Mesendoderm (in vitro differentiated cells): ENCODE results near the gene CHI3L2. TPM values are rescaled to one million over a fixed set of nuclear protein-coding genes. Genes with fewer than 3 reads are reported as not detected.

Source experiments
- DNase-seq: peaks from one replicate; pipeline ENCODE4 v3.0.0; 2013
- H2AK5ac ChIP-seq: 2 replicates; pipeline ENCODE4 v1.6.1; 2013; ENCODE audit warnings: low read length, inconsistent platforms
- H2BK120ac ChIP-seq: 2 replicates; pipeline ENCODE4 v1.6.1; 2013; ENCODE audit warnings: low read depth, mild to moderate bottlenecking, low read length, moderate library complexity, mixed read lengths
- H2BK15ac ChIP-seq: replicated peaks from 2 replicates; pipeline ENCODE4 v1.6.1; 2013; ENCODE audit warnings: low read depth, mild to moderate bottlenecking, moderate library complexity
- H2BK5ac ChIP-seq: 2 replicates; pipeline ENCODE4 v1.6.1; 2013; ENCODE audit warnings: low read length, inconsistent platforms
- H3K18ac ChIP-seq: 2 replicates; pipeline ENCODE4 v1.6.1; 2013; ENCODE audit warnings: mild to moderate bottlenecking, low read length, mixed read lengths
- H3K23ac ChIP-seq: one replicate; pipeline ENCODE4 v1.6.1; 2013; ENCODE audit warnings: low read length
- H3K27ac ChIP-seq: 2 replicates; pipeline ENCODE4 v1.5.1; 2013; ENCODE audit warnings: low read depth, mild to moderate bottlenecking, inconsistent platforms, low read length, moderate library complexity
- H3K27me3 ChIP-seq: 2 replicates; pipeline ENCODE4 v1.6.1; 2013; ENCODE audit warnings: low read length, control low read depth, mild to moderate bottlenecking, inconsistent platforms; ENCODE audit not compliant: insufficient read depth, poor library complexity
- H3K36me3 ChIP-seq: 2 replicates; pipeline ENCODE4 v1.6.1; 2013; ENCODE audit warnings: low read length, inconsistent platforms; ENCODE audit not compliant: control insufficient read depth, insufficient read depth
- H3K4ac ChIP-seq: one replicate; pipeline ENCODE4 v1.6.1; 2013; ENCODE audit warnings: low read depth, mild to moderate bottlenecking, low read length, moderate library complexity
- H3K4me1 ChIP-seq: 2 replicates; pipeline ENCODE4 v1.6.1; 2013; ENCODE audit warnings: low read depth, low read length, inconsistent platforms; ENCODE audit not compliant: control insufficient read depth
- H3K4me2 ChIP-seq: 2 replicates; pipeline ENCODE4 v1.6.1; 2013; ENCODE audit warnings: low read length
- H3K4me3 ChIP-seq: 2 replicates; pipeline ENCODE4 v1.5.1; 2013; ENCODE audit warnings: mild to moderate bottlenecking, low read length
- H3K56ac ChIP-seq: one replicate; pipeline ENCODE4 v1.6.1; 2013; ENCODE audit warnings: low read length
- H3K79me1 ChIP-seq: 2 replicates; pipeline ENCODE4 v1.6.1; 2013; ENCODE audit warnings: low read length, inconsistent platforms
- H3K79me2 ChIP-seq: 2 replicates; pipeline ENCODE4 v1.6.1; 2013; ENCODE audit warnings: mild to moderate bottlenecking, low read length; ENCODE audit not compliant: control insufficient read depth, insufficient read depth
- H3K9ac ChIP-seq: 2 replicates; pipeline ENCODE4 v1.6.1; 2013; ENCODE audit warnings: low read length, inconsistent platforms
- H4K5ac ChIP-seq: one replicate; pipeline ENCODE4 v1.6.1; 2013; ENCODE audit warnings: low read length
- H4K8ac ChIP-seq: one replicate; pipeline ENCODE4 v1.6.1; 2013; ENCODE audit warnings: low read depth, mild to moderate bottlenecking, control low read depth, low read length, moderate library complexity
- WGBS: extraction: QIAGEN DNeasy Blood & Tissue Kit; methylation state at CpG from one replicate; pipeline ENCODE4 v1.1.7; 2013; ENCODE audit warnings: low lambda C conversion rate, missing lambda C conversion rate; ENCODE audit not compliant: insufficient coverage; ENCODE audit errors: extremely low coverage; 5-methylcytosine and 5-hydroxymethylcytosine counted together
- polyA plus RNA-seq, 2 experiments: library from polyadenylated mRNA; stranded (reverse); fragments of 200-250 nt; gene quantifications; one replicate each; pipeline ENCODE4 v1.2.3, GENCODE V29; 2013

Gene CHI3L2, protein sequence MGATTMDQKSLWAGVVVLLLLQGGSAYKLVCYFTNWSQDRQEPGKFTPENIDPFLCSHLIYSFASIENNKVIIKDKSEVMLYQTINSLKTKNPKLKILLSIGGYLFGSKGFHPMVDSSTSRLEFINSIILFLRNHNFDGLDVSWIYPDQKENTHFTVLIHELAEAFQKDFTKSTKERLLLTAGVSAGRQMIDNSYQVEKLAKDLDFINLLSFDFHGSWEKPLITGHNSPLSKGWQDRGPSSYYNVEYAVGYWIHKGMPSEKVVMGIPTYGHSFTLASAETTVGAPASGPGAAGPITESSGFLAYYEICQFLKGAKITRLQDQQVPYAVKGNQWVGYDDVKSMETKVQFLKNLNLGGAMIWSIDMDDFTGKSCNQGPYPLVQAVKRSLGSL
- 0.13 TPM for polyA plus RNA-seq (2013, experiment 1 of 2)
- not detected for polyA plus RNA-seq (2013, experiment 2 of 2)

DNA sequence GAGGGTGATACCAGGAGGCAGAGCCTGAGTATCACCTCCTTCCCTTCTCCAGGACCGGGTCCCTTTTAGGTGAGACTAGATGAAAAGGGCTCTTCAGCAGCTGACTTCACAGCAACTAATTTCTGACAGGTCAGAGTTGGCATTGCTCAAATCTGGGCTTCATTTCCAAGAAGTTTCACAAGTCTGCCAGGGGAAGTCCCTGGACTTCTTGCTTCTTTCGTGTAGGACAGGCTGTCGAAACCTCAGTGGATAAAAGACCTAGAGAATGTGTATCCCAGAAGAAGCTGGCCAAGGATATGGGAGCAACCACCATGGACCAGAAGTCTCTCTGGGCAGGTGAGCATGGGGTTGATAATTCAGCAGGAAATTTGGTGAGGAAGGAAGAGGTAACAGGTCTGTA is at the start of gene CHI3L2:
TSS of gene CHI3L2 (plus strand) at position 280 of the 400 bp plus-strand sequence. CDS start at position 297, 17 bp downstream.
- Histone ChIP-seq H4K5ac (no peak within 1 kb of the TSS), H3K27ac (no peak within 1 kb of the TSS), H2AK5ac (no peak within 1 kb of the TSS), H3K56ac (no peak within 1 kb of the TSS), H3K27me3 (peaks cover 1% of the 10 kb centered on the region), H2BK5ac (no peak within 1 kb of the TSS), H3K4me1 (no peaks in the 10 kb centered on the region), H3K4me3 (no peak within 1 kb of the TSS), H2BK120ac (no peak within 1 kb of the TSS), H3K4ac (no peak within 1 kb of the TSS), H3K23ac (no peak within 1 kb of the TSS), H3K18ac (no peak within 1 kb of the TSS), H3K79me1 (no peaks in the 10 kb centered on the region), H2BK15ac (no peak within 1 kb of the TSS), H3K4me2 (no peak within 1 kb of the TSS), H4K8ac (no peak within 1 kb of the TSS), H3K79me2 (no peaks in the 10 kb centered on the region), H3K9ac (no peak within 1 kb of the TSS), H3K36me3 (no peaks in the 10 kb centered on the region)
- no peak for DNase-seq
- no CpG with 5 or more reads among the region's 3 CpGs for WGBS

DNA sequence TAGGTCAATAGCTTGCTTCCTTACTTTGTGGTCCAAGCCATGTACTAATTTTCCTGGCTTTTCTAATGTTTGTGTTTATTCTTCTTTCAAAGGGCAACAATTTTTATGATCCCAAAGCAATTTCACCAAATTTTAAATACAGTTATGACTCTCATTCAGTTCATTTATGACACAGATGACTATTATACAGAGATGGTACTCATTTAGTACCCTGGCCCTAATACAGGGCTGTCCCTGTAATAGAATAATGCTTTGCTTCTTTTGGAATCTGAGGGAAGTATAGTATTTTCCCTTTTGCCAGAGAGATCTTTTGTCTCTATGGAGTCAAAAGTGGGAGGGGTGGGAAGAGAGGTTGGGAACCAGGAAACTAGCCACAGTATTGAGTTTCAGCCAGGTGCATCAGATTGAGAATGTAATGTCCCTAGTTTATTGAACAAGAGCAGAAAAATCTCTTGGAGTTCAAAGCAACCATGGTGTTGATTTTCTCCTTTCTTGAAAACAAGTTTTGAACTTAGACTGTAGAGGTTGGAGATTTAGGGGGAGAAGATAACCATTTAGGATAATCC is 47.5 kb upstream of the CHI3L2 start:
- Histone ChIP-seq H3K27me3 (no peaks in the 10 kb centered on the region), H2BK5ac (no peak overlapping the region), H2BK15ac (no peak overlapping the region), H3K18ac (no peak overlapping the region), H3K4me2 (no peak overlapping the region), H3K23ac (no peak overlapping the region), H3K4me3 (no peak overlapping the region), H3K27ac (no peak overlapping the region), H3K4ac (no peak overlapping the region), H2BK120ac (no peak overlapping the region), H3K36me3 (no peaks in the 10 kb centered on the region), H3K56ac (no peak overlapping the region), H4K5ac (no peak overlapping the region), H3K9ac (no peak overlapping the region), H3K4me1 (no peaks in the 10 kb centered on the region), H4K8ac (no peak overlapping the region), H3K79me2 (no peaks in the 10 kb centered on the region), H2AK5ac (no peak overlapping the region), H3K79me1 (no peaks in the 10 kb centered on the region)
- DNase-seq = no peak

DNA sequence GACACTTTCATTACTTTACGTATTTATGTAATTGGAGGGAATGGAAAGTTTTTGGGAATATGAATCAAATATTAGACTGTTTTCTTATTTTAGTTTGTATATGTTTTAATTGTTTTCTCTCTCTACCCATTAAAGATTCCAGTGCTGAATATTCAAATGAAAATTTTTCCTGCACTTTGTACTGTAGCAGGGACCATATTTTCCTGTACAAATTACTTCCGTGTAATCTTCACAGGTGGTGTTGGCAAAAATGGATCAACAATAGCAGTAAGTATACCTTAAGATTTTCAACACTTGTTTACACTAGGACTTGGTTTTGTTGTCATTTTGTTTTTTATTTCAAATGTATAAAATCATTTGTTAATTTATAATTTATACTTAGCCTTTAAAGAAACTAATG is 45.5 kb upstream of the CHI3L2 start:
- Histone ChIP-seq H3K27ac (no peak overlapping the region), H3K36me3 (peaks cover 3% of the 10 kb centered on the region), H2AK5ac (no peak overlapping the region), H3K4me2 (no peak overlapping the region), H3K18ac (no peak overlapping the region), H3K79me2 (no peaks in the 10 kb centered on the region), H3K9ac (no peak overlapping the region), H3K4me3 (no peak overlapping the region), H4K8ac (no peak overlapping the region), H3K56ac (no peak overlapping the region), H3K79me1 (no peaks in the 10 kb centered on the region), H3K4me1 (no peaks in the 10 kb centered on the region), H3K4ac (no peak overlapping the region), H4K5ac (no peak overlapping the region), H2BK5ac (no peak overlapping the region), H2BK120ac (no peak overlapping the region), H3K27me3 (no peaks in the 10 kb centered on the region), H3K23ac (no peak overlapping the region), H2BK15ac (no peak overlapping the region)
- no peak for DNase-seq
- 100% methylated on average over 1 of the region's 2 CpGs for WGBS

DNA sequence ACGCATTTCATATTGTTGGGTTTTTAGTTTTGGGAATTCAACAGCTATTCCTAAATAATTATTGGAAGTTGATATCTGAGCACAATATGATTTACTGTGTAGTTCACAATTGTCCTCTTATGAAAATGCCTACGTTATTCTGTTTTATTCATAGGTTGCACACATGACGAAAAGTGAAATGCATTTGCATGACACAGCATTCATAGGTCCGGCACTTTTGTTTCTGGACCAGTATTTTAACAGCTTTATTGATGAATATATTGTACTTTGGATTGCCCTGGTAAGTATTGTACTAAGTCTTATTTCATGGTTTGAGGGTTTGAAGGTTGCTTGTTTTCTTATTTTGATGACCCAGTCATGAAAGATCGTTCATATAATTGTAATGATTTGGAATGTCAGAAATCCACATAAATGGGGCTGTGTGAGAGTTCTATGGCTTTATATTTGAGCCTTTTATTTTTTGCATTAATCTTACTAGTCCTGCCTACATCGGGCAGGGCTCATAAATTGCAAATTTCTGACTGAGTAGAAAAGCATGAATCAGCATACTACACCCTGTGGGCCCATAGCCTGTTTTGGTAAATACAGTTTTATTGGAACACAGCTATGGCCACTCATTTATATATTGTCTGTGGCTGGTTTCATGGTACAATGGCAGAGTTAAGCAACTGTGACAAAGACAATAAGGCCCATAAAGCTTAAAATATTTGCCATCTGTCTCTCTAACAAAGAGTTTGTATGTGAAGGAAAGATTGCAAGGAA is 44.0 kb upstream of the CHI3L2 start:
- Histone ChIP-seq H3K18ac (no peak overlapping the region), H3K36me3 (peaks cover 3% of the 10 kb centered on the region), H3K9ac (no peak overlapping the region), H4K5ac (no peak overlapping the region), H3K79me1 (no peaks in the 10 kb centered on the region), H3K27ac (no peak overlapping the region), H2AK5ac (no peak overlapping the region), H3K23ac (no peak overlapping the region), H3K4me1 (no peaks in the 10 kb centered on the region), H2BK15ac (no peak overlapping the region), H3K56ac (no peak overlapping the region), H3K4ac (no peak overlapping the region), H4K8ac (no peak overlapping the region), H3K27me3 (no peaks in the 10 kb centered on the region), H3K4me2 (no peak overlapping the region), H3K4me3 (no peak overlapping the region), H2BK5ac (no peak overlapping the region), H2BK120ac (no peak overlapping the region), H3K79me2 (no peaks in the 10 kb centered on the region)
- WGBS = no CpG with 5 or more reads among the region's 6 CpGs
- DNase-seq = no peak

DNA sequence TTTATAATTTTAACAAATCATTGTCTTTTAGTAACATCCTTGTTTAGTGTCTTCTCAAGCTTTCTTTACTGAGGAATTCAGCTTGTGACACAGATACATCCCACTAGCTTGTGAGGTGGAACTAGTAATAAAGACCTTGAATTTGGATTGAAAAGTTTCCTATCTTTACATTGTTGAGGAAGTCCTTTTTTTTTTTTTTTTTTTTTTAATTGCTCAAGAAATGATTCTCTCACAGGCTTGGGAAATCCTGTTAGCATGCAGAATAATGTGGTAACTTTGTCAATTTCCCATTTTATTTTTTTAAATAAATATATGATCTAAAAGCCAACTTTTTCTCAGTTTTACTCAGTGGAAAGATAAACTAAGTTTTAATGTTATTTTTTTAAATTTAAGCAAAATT is 42.9 kb upstream of the CHI3L2 start:
- no peaks in the 10 kb centered on the region for H3K79me2 ChIP-seq
- H3K79me1 ChIP-seq = no peaks in the 10 kb centered on the region
- no peak for DNase-seq
- no peak overlapping the region for H4K5ac ChIP-seq
- H3K4me2 ChIP-seq = no peak overlapping the region
- no peak overlapping the region for H2BK120ac ChIP-seq
- no peaks in the 10 kb centered on the region for H3K4me1 ChIP-seq
- no peaks in the 10 kb centered on the region for H3K27me3 ChIP-seq
- H2BK15ac ChIP-seq = no peak overlapping the region
- no peak overlapping the region for H3K56ac ChIP-seq
- H2BK5ac ChIP-seq = no peak overlapping the region
- H3K36me3 ChIP-seq = peaks cover 3% of the 10 kb centered on the region
- H3K4ac ChIP-seq = no peak overlapping the region
- no peak overlapping the region for H2AK5ac ChIP-seq
- H3K23ac ChIP-seq = no peak overlapping the region
- no peak overlapping the region for H4K8ac ChIP-seq
- H3K27ac ChIP-seq = no peak overlapping the region
- H3K18ac ChIP-seq = no peak overlapping the region
- no peak overlapping the region for H3K4me3 ChIP-seq
- H3K9ac ChIP-seq = no peak overlapping the region
